Kidney (tissue), 14 donors: ENCODE measurements around the gene TGFBR2. TPM values are rescaled to one million over a fixed set of nuclear protein-coding genes. Genes with fewer than 3 reads are reported as not detected.

Source experiments
- DNase-seq, 5 donors: peaks; one replicate each; pipeline ENCODE4 v3.0.0-alpha.2; 2013 to 2020
- FAIRE-seq: peaks from 2 replicates; lab custom pipeline; 2012; peaks lifted over from hg19 to GRCh38; lab: Jason Lieb, UNC
- H3K27ac ChIP-seq, 2 donors: one replicate each; pipeline ENCODE4 v1.7.0; 2013; ENCODE audit warnings: low read depth in 2 of 2, low read length in 2 of 2, inconsistent platforms in 1 of 2
- H3K27me3 ChIP-seq: one replicate; pipeline ENCODE4 v1.7.1; 2013; ENCODE audit warnings: low read length, inconsistent platforms; ENCODE audit not compliant: control insufficient read depth, insufficient read depth
- H3K36me3 ChIP-seq, 3 donors: one replicate each; pipeline versions ENCODE4 v1.7.0 to v1.7.1; 2013; ENCODE audit warnings: low read length in 3 of 3, control low read depth in 1 of 3, inconsistent platforms in 1 of 3; ENCODE audit not compliant: insufficient read depth in 3 of 3, control insufficient read depth in 2 of 3
- H3K4me1 ChIP-seq, 3 donors: one replicate each; pipeline versions ENCODE4 v1.7.0 to v1.7.1; 2013; ENCODE audit warnings: low read length in 3 of 3, inconsistent platforms in 1 of 3, low read depth in 1 of 3; ENCODE audit not compliant: control insufficient read depth in 2 of 3, insufficient read depth in 2 of 3
- H3K4me3 ChIP-seq, 3 donors: one replicate each; pipeline versions ENCODE4 v1.7.0 to v1.8.1; 2013; ENCODE audit warnings: low read length in 3 of 3, control low read depth in 1 of 3, inconsistent platforms in 1 of 3
- H3K9ac ChIP-seq, 3 donors: one replicate each; pipeline versions ENCODE4 v1.7.0 to v1.7.1; 2013; ENCODE audit warnings: low read length in 3 of 3, control low read depth in 1 of 3, inconsistent platforms in 1 of 3
- H3K9me3 ChIP-seq, 3 donors: one replicate each; pipeline versions ENCODE4 v1.7.0 to v1.7.1; 2013; ENCODE audit warnings: low read length in 3 of 3, control low read depth in 1 of 3, inconsistent platforms in 1 of 3; ENCODE audit not compliant: control insufficient read depth in 2 of 3, insufficient read depth in 1 of 3
- CTCF ChIP-seq: IDR thresholded peaks from 3 replicates; pipeline ENCODE4 v1.5.1; 2012; ENCODE audit warnings: mild to moderate bottlenecking, moderate library complexity, borderline replicate concordance; ENCODE audit not compliant: insufficient read depth; ENCODE audit errors: extremely low read depth
- intact Hi-C: fragments of 100-400 bp; cut with DNase I; formaldehyde crosslinking; loops from one replicate; pipeline ENCODE4 v1.11.1; 2022
- polyA plus RNA-seq: library from polyadenylated mRNA; stranded (reverse); fragments of 350-450 nt; fragmentation: Illumina TruSeq; extraction: RNeasy Lipid Tissue Mini Kit (QIAGEN cat#74804); gene quantifications from one replicate; pipeline ENCODE4 v1.2.3, GENCODE V29; 2014; ENCODE audit warnings: low read depth, low replicate concordance; ENCODE audit not compliant: insufficient read depth
- total RNA-seq: library from RNA; stranded (reverse); fragmentation: NEBNext Ultra II Directional; extraction: Animal tissue kit (Norgen Biotek cat#: 25700); gene quantifications from one replicate; pipeline ENCODE4 v1.2.1, GENCODE V29; 2021
- donor health status: control.
- donor health status: control.
- donor health status: control.
- donor health status: control.
- donor health status: control.
- donor health status: DM: yes; HTN: yes; CAD: no.
- donor health status: Normal renal cell carcinoma (clear cell type).

Gene TGFBR2
- total and polyA plus RNA-seq, 2 donors from 2014 or later = 81.8 to 243 TPM

GRCh38 chr3:30632065-30632464 is 25.7 kb downstream of the TGFBR2 start:
- FAIRE-seq = no peak

GRCh38 chr3:30632521-30632920 is 26.1 kb downstream of the TGFBR2 start:
- Histone ChIP-seq H3K36me3 (no peaks in the 10 kb centered on the region), H3K27ac (no peak overlapping the region), H3K9me3 (no peaks in the 10 kb centered on the region), H3K9ac (no peak overlapping the region), H3K27me3 (no peaks in the 10 kb centered on the region), H3K4me3 (no peak overlapping the region), H3K4me1 (peaks cover 3 to 35% (median 35%) of the 10 kb centered on the region in 3 donors)
- intact Hi-C loops = no loop called here
- FAIRE-seq = no peak
- DNase-seq = no peak
- TF ChIP-seq CTCF = no peak

More at GRCh38 chr3:30632065-30632464, 25.7 kb downstream of the TGFBR2 start:
- Histone ChIP-seq H3K9me3 (no peaks in the 10 kb centered on the region), H3K9ac (no peak overlapping the region), H3K4me1 (peaks cover 3 to 38% (median 32%) of the 10 kb centered on the region in 3 donors), H3K27ac (no peak overlapping the region), H3K36me3 (no peaks in the 10 kb centered on the region), H3K4me3 (no peak overlapping the region), H3K27me3 (no peaks in the 10 kb centered on the region)
- no peak for DNase-seq
- intact Hi-C loops = no loop called here
- no peak for TF ChIP-seq CTCF

GRCh38 chr3:30633718-30634117 is 27.3 kb downstream of the TGFBR2 start:
- H3K27ac ChIP-seq = no peak overlapping the region
- no peak for DNase-seq
- intact Hi-C loops = no loop called here
- H3K9ac ChIP-seq = no peak overlapping the region
- FAIRE-seq = no peak
- H3K27me3 ChIP-seq = no peaks in the 10 kb centered on the region
- TF ChIP-seq CTCF = no peak
- H3K4me3 ChIP-seq = no peak overlapping the region
- H3K4me1 ChIP-seq = peaks cover 3 to 32% (median 32%) of the 10 kb centered on the region in 3 donors
- H3K36me3 ChIP-seq = no peaks in the 10 kb centered on the region
- H3K9me3 ChIP-seq = no peaks in the 10 kb centered on the region
